Measurements from ENCODE around the gene TMEM178B. TPM values are rescaled to one million over a fixed set of nuclear protein-coding genes. Genes with fewer than 3 reads are reported as not detected.
"Not testable (repeated sequence)": the region's sequence is repeated elsewhere in the genome, so short reads cannot be mapped to it uniquely, and the experiment has no call there.

The TMEM178B gene
- total and polyA plus RNA-seq, 2 donors (not counting 1 experiment from before 2014, with no cell fraction given) = 0.28 to 0.96 TPM

DNA sequence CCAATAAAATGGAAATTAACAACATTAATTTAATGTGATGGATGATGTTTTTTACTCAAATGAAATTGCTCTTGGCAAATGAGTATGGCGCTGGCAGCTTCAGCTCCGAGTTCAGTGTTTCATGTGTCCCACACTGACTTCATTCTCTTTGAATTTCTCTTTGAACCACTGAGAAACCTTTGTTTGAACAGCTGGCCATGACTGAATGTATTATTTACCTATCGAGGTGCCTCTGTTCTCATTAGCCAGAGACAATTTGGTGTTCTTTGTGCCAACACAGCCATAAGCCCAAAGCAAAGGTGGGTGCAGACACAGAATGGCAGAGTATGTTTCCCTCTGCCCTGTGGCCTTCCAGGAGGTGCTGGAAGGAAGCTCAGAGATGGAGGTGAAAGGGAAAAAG is 42.1 kb downstream of the TMEM178B start:
- Histone ChIP-seq H3K27me3 (replicated peaks in 1 of 4; ENCODE audit: control extremely low read depth in 1 of 4, control insufficient read depth in 3 of 4, insufficient read depth in 4 of 4, low read length in 3 of 4) (no peaks in the 10 kb centered on the region), H3K9me3 (ENCODE audit: control extremely low read depth in 1 of 3, control insufficient read depth in 2 of 3, insufficient read depth in 1 of 3, low read length in 2 of 3) (no peaks in the 10 kb centered on the region), H4K20me1 (ENCODE audit: control insufficient read depth, insufficient read depth, low read length, poor library complexity, severe bottlenecking) (no peaks in the 10 kb centered on the region), H3K36me3 (replicated peaks in 1 of 2; ENCODE audit: control extremely low read depth in 1 of 2, control insufficient read depth in 1 of 2, extremely low read depth in 1 of 2, insufficient read depth in 2 of 2, low read length in 1 of 2) (no peaks in the 10 kb centered on the region), H3K27ac (ENCODE audit: low read length in 2 of 2) (no peak overlapping the region), H3K4me2 (replicated peaks; ENCODE audit: low read depth, low read length, poor library complexity, severe bottlenecking) (no peak overlapping the region), H3K4me1 (ENCODE audit: control insufficient read depth in 2 of 2, insufficient read depth in 2 of 2, low read length in 2 of 2) (no peaks in the 10 kb centered on the region), H3K9ac (ENCODE audit: low read length) (no peak overlapping the region), H3K79me2 (ENCODE audit: control insufficient read depth, insufficient read depth, low read length) (no peaks in the 10 kb centered on the region), H2AFZ (ENCODE audit: insufficient read depth, low read depth, low read length, poor library complexity, severe bottlenecking) (no peak overlapping the region), H3K4me3 (ENCODE audit: control extremely low read depth in 1 of 5, extremely low read depth in 1 of 5, insufficient read depth in 1 of 5, low read depth in 2 of 5, low read length in 4 of 5) (no peak overlapping the region)
- ChIA-PET CTCF (no interaction called here), POLR2A (no interaction called here)
- Mint-ChIP-seq H3K4me3 (no peak overlapping the region), H3K4me1 (no peaks in the 10 kb centered on the region), H3K9me3 (ENCODE audit: insufficient read depth) (no peaks in the 10 kb centered on the region), H3K27ac (no peak overlapping the region), H3K27me3 (peaks cover 19% of the 10 kb centered on the region)
- no peak for DNase-seq
- TF ChIP-seq EZH2 (IDR thresholded peaks at IDR 0.05; ENCODE audit: borderline replicate concordance, insufficient read depth, low read depth, low read length, poor library complexity, severe bottlenecking) = no peak
- TF ChIP-seq, protein P1, sequence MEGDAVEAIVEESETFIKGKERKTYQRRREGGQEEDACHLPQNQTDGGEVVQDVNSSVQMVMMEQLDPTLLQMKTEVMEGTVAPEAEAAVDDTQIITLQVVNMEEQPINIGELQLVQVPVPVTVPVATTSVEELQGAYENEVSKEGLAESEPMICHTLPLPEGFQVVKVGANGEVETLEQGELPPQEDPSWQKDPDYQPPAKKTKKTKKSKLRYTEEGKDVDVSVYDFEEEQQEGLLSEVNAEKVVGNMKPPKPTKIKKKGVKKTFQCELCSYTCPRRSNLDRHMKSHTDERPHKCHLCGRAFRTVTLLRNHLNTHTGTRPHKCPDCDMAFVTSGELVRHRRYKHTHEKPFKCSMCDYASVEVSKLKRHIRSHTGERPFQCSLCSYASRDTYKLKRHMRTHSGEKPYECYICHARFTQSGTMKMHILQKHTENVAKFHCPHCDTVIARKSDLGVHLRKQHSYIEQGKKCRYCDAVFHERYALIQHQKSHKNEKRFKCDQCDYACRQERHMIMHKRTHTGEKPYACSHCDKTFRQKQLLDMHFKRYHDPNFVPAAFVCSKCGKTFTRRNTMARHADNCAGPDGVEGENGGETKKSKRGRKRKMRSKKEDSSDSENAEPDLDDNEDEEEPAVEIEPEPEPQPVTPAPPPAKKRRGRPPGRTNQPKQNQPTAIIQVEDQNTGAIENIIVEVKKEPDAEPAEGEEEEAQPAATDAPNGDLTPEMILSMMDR (IDR thresholded peaks at IDR 0.05) = no peak
- no peak for ATAC-seq (ENCODE audit: low read depth)
- intact Hi-C loops (cut with micrococcal nuclease) = no loop called here
- 93% methylated on average over 3 of the region's 3 CpGs for WGBS (ENCODE audit: insufficient coverage)

DNA sequence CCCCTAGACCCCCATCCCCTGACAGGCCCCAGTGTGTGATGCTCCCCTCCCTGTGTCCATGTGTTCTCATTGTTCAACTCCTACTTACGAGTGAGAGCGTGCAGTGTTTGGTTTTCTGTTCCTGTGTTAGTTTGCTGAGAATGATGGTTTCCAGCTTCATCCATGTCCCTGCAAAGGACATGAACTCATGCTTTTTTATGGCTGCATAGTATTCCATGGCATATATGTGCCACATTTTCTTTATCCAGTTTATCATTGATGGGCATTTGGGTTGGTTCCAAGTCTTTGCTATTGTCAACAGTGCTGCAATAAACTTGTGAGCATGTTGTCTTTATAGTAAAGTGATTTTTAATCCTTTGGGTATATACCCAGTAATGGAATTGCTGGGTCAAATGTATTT is 42.8 kb downstream of the TMEM178B start:
- no CpG with 5 or more reads among the region's 2 CpGs for WGBS (ENCODE audit: insufficient coverage)
- H3K27ac ChIP-seq (ENCODE audit: low read length in 2 of 2); H3K36me3 ChIP-seq (replicated peaks in 1 of 2; ENCODE audit: control extremely low read depth in 1 of 2, control insufficient read depth in 1 of 2, extremely low read depth in 1 of 2, insufficient read depth in 2 of 2, low read length in 1 of 2); POLR2A ChIA-PET; intact Hi-C loops (cut with micrococcal nuclease); H4K20me1 ChIP-seq (ENCODE audit: control insufficient read depth, insufficient read depth, low read length, poor library complexity, severe bottlenecking); H3K4me1 ChIP-seq (ENCODE audit: control insufficient read depth in 2 of 2, insufficient read depth in 2 of 2, low read length in 2 of 2); ATAC-seq (ENCODE audit: low read depth); DNase-seq; H3K9me3 ChIP-seq (ENCODE audit: control extremely low read depth in 1 of 3, control insufficient read depth in 2 of 3, insufficient read depth in 1 of 3, low read length in 2 of 3); H3K79me2 ChIP-seq (ENCODE audit: control insufficient read depth, insufficient read depth, low read length); H3K9ac ChIP-seq (ENCODE audit: low read length); H2AFZ ChIP-seq (ENCODE audit: insufficient read depth, low read depth, low read length, poor library complexity, severe bottlenecking); H3K9me3 Mint-ChIP-seq (ENCODE audit: insufficient read depth); H3K27me3 ChIP-seq (replicated peaks in 1 of 4; ENCODE audit: control extremely low read depth in 1 of 4, control insufficient read depth in 3 of 4, insufficient read depth in 4 of 4, low read length in 3 of 4); H3K4me1 Mint-ChIP-seq; CTCF ChIA-PET; H3K4me2 ChIP-seq (replicated peaks; ENCODE audit: low read depth, low read length, poor library complexity, severe bottlenecking); H3K4me3 ChIP-seq (ENCODE audit: control extremely low read depth in 1 of 5, extremely low read depth in 1 of 5, insufficient read depth in 1 of 5, low read depth in 2 of 5, low read length in 4 of 5); H3K4me3 Mint-ChIP-seq: not testable (repeated sequence)
- peaks cover 22% of the 10 kb centered on the region for H3K27me3 Mint-ChIP-seq
- peak overlapping the region; percentile 38 for H3K27ac Mint-ChIP-seq

All from B cell (primary cell).